Measurements from ENCODE around the gene CHMP2A. TPM values are rescaled to one million over a fixed set of nuclear protein-coding genes. Genes with fewer than 3 reads are reported as not detected.
A peak's percentile ranks its signal among the peaks of the same experiment; 100 is the strongest.

Gene CHMP2A
- total and polyA plus RNA-seq, 7 experiments from 2014 or later = 64.3 to 193 (median 98.2) TPM

DNA sequence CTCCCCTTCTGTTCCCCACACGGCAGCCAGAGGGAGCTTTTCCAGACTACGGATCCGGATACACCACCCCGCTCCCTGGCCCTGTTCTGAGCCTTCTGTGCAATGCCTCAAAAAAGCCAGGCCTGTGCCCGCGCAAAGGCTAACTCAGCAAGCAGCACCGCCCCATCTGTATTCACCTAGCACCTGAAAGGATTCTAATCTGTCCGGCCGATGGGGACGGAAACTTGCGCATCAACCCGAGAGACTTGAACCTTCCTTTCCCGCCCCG lies 35.9 kb downstream of the CHMP2A start:
- intact Hi-C loops (cut with micrococcal nuclease) = loop anchor here (1.0 to 2.0 kb wide), 15 partner anchors 20 to 792 kb away; partner anchors contain the start of genes CHMP2A (in 2 of the 2), MZF1 (in 2 of the 2), TRIM28 (in 2 of the 2) and ZNF446 (in 2 of the 2)
- DNase-seq (peak in 8 of 9 donors; percentile 31 to 56 (median 50)), ATAC-seq (peak; percentile 18)
- H3K27ac ChIP-seq (ENCODE audit: low read depth, low read length) = peak overlapping the region; percentile 86
- no peaks in the 10 kb centered on the region for H3K27me3 ChIP-seq (ENCODE audit: control insufficient read depth in 2 of 2, insufficient read depth in 2 of 2, low read length in 2 of 2)
- H3K9me3 Mint-ChIP-seq = peaks cover 0 to 4% (median 0%) of the 10 kb centered on the region in 11 donors
- H3K27me3 Mint-ChIP-seq = peaks cover 0 to 3% (median 0%) of the 10 kb centered on the region in 5 donors
- H3K27ac Mint-ChIP-seq = peak overlapping the region; percentile 92 to 99 (median 97)
- H3K4me3 ChIP-seq (ENCODE audit: low read length) = peak overlapping the region; percentile 76
- H3K36me3 ChIP-seq (ENCODE audit: control insufficient read depth in 2 of 3, insufficient read depth in 3 of 3, low read length in 3 of 3) = peaks cover 0 to 22% (median 5%) of the 10 kb centered on the region in 3 experiments
- H3K4me3 Mint-ChIP-seq = peak overlapping the region; percentile 90 to 97 (median 95)
- peaks cover 0 to 17% (median 0%) of the 10 kb centered on the region in 5 donors for H3K36me3 Mint-ChIP-seq
- H3K4me1 ChIP-seq (ENCODE audit: control insufficient read depth in 2 of 2, insufficient read depth in 2 of 2, low read length in 2 of 2) = peaks cover 14 to 18% of the 10 kb centered on the region in 2 donors
- H3K4me1 Mint-ChIP-seq = peaks cover 29 to 49% (median 42%) of the 10 kb centered on the region in 7 donors
- CTCF ChIA-PET = interaction anchor here (0.8 to 4.8 kb wide), 7 partner anchors 25 to 1113 kb away, joined by 3 to 46 read pairs (median 4); partner anchors contain the start of gene TRIM28
- H3K9me3 ChIP-seq (ENCODE audit: control insufficient read depth in 2 of 3, low read length in 3 of 3) = no peaks in the 10 kb centered on the region
- POLR2A ChIA-PET = interaction anchor here (0.9 to 5.5 kb wide), 9 partner anchors 26 to 336 kb away, joined by 3 to 59 read pairs (median 20); partner anchors contain the start of genes CHMP2A, MZF1, TRIM28 and UBE2M

DNA sequence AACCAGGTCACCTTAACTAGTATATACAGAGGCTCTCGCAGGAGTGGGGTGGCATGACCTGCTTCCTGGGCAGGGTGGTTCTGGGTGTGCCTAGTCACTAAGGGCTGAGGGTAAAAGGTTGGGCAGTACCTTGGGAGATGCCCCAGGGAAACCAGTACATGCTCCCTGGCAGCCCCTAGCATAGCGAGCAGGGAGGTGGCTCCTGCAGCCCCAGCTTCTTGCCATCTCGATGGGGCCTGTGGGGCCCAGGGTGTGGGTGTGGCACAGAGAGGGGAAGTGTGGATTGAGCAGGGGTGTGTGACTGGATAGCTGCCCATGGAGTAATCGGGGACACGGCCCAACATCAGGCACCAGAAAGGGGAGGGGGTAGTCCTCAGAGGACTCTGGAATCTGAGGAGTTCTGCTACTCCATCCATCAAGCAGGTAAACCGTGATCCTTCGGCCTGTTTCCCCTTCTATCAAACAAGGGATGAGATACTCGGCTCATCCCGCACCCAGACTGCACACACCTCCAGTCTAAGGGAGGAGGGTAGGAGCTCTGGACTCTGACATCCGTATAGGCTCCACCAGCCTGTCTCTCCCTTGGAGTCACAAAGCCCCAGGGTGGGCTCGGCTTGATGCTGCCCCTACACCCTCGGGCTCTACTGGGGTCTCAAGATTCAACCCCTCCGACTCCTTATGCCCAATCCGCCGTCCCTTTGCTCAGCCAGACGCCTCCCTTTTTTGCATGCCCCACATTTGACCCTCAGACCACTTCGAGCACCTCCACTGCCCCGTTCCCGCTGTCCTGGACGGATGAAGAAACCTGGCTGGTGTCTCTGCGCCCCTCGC lies 36.4 kb downstream of the CHMP2A start:
- ChIA-PET POLR2A (interaction anchor here (0.9 to 5.5 kb wide), 10 partner anchors 19 to 335 kb away, joined by 3 to 59 read pairs (median 20); partner anchors contain the start of genes CHMP2A, MZF1, TRIM28 and UBE2M), CTCF (interaction anchor here (0.8 to 4.8 kb wide), 8 partner anchors 25 to 1112 kb away, joined by 3 to 46 read pairs (median 4); partner anchors contain the start of gene TRIM28)
- no peak for DNase-seq
- no peak for ATAC-seq
- Mint-ChIP-seq H3K4me1 (peaks cover 29 to 55% (median 45%) of the 10 kb centered on the region in 7 donors), H3K27me3 (peaks cover 0 to 3% (median 0%) of the 10 kb centered on the region in 5 donors), H3K4me3 (peak overlapping the region; percentile 90 to 97 (median 95)), H3K27ac (peak overlapping the region; percentile 92 to 99 (median 97)), H3K36me3 (peaks cover 0 to 18% (median 0%) of the 10 kb centered on the region in 5 donors), H3K9me3 (peaks cover 0 to 4% (median 0%) of the 10 kb centered on the region in 11 donors)
- Histone ChIP-seq H3K27ac (ENCODE audit: low read depth, low read length) (peak overlapping the region; percentile 86), H3K4me3 (ENCODE audit: low read length) (peak overlapping the region; percentile 76), H3K27me3 (ENCODE audit: control insufficient read depth in 2 of 2, insufficient read depth in 2 of 2, low read length in 2 of 2) (no peaks in the 10 kb centered on the region), H3K36me3 (ENCODE audit: control insufficient read depth in 2 of 3, insufficient read depth in 3 of 3, low read length in 3 of 3) (peaks cover 0 to 22% (median 5%) of the 10 kb centered on the region in 3 experiments), H3K9me3 (ENCODE audit: control insufficient read depth in 2 of 3, low read length in 3 of 3) (no peaks in the 10 kb centered on the region), H3K4me1 (ENCODE audit: control insufficient read depth in 2 of 2, insufficient read depth in 2 of 2, low read length in 2 of 2) (peaks cover 17 to 18% of the 10 kb centered on the region in 2 donors)
- intact Hi-C loops (cut with micrococcal nuclease) = loop anchor here (1.0 to 2.0 kb wide), 15 partner anchors 19 to 791 kb away; partner anchors contain the start of genes CHMP2A (in 2 of the 2), MZF1 (in 2 of the 2), TRIM28 (in 2 of the 2) and ZNF446 (in 2 of the 2)

DNA sequence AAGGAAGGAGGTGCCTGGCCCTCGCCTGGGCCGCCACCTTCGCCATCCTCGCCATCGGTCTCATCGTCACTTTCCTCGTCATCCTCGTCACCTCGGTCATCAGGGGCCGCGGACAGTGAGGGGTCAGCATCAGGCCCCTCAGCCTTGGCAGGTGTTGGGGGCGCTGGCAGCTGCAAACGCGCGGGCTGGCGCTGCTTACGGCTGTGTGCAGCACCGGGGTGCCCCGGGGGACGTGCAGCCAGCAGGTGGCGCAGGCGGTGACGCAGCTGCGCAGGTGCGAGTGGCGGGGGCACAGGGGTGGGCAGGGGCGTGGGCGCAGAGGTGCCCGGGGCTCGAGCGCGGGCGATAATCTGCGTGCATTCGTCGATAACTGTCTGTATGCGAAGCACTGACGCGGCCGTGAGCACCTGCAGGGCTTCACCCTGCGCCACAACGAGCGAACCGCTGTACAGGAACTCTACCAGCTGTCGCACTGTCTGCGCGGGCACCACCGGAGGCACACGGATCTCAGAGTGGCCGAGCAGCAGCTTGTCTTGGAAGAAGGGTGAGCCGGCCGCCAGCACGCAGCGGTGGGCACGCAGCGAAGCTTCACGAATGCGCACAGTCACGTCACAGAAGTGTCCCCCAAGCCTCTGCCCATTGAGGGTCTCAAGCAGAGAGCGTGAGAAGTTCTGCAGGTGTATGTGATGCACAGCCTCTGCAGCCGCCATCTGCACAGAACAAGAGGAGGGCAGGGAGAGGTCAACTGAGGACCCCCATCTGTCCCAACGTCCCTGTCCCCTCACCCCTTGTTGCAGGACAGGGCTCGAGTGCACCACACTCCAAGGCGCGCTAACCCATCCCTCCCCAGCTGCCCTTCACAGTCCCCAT lies 37.7 kb downstream of the CHMP2A start:
- Histone ChIP-seq H3K4me1 (ENCODE audit: control insufficient read depth in 2 of 2, insufficient read depth in 2 of 2, low read length in 2 of 2) (peaks cover 18 to 21% of the 10 kb centered on the region in 2 donors), H3K27me3 (ENCODE audit: control insufficient read depth in 2 of 2, insufficient read depth in 2 of 2, low read length in 2 of 2) (no peaks in the 10 kb centered on the region), H3K4me3 (ENCODE audit: low read length) (no peak overlapping the region), H3K27ac (ENCODE audit: low read depth, low read length) (no peak overlapping the region), H3K9me3 (ENCODE audit: control insufficient read depth in 2 of 3, low read length in 3 of 3) (no peaks in the 10 kb centered on the region), H3K36me3 (ENCODE audit: control insufficient read depth in 2 of 3, insufficient read depth in 3 of 3, low read length in 3 of 3) (peaks cover 0 to 22% (median 5%) of the 10 kb centered on the region in 3 experiments)
- ChIA-PET POLR2A (interaction anchor here (1.2 to 5.5 kb wide), 4 partner anchors 18 to 43 kb away, joined by 3 to 59 read pairs (median 12); partner anchors contain the start of genes CHMP2A and TRIM28), CTCF (interaction anchor here (1.2 to 4.8 kb wide), 2 partner anchors 63 to 66 kb away, joined by 3 to 46 read pairs; no protein-coding TSS in a partner anchor)
- peak overlapping the region in 2 of 9 donors; percentile 38 to 46 for H3K27ac Mint-ChIP-seq
- peak overlapping the region in 5 of 10 donors; percentile 6 to 51 (median 16) for H3K4me3 Mint-ChIP-seq
- no peak for DNase-seq
- peaks cover 29 to 55% (median 45%) of the 10 kb centered on the region in 7 donors for H3K4me1 Mint-ChIP-seq
- peaks cover 0 to 3% (median 0%) of the 10 kb centered on the region in 5 donors for H3K27me3 Mint-ChIP-seq
- H3K9me3 Mint-ChIP-seq = peaks cover 0 to 4% (median 0%) of the 10 kb centered on the region in 11 donors
- no peak for ATAC-seq
- peaks cover 0 to 18% (median 0%) of the 10 kb centered on the region in 5 donors for H3K36me3 Mint-ChIP-seq
- intact Hi-C loops (cut with micrococcal nuclease) = no loop called here

- Histone ChIP-seq H3K4me3 (ENCODE audit: low read length) (no peak overlapping the region), H3K36me3 (ENCODE audit: control insufficient read depth in 2 of 3, insufficient read depth in 3 of 3, low read length in 3 of 3) (peaks cover 0 to 22% (median 5%) of the 10 kb centered on the region in 3 experiments), H3K27me3 (ENCODE audit: control insufficient read depth in 2 of 2, insufficient read depth in 2 of 2, low read length in 2 of 2) (no peaks in the 10 kb centered on the region), H3K4me1 (ENCODE audit: control insufficient read depth in 2 of 2, insufficient read depth in 2 of 2, low read length in 2 of 2) (peaks cover 18 to 21% of the 10 kb centered on the region in 2 donors), H3K27ac (ENCODE audit: low read depth, low read length) (no peak overlapping the region), H3K9me3 (ENCODE audit: control insufficient read depth in 2 of 3, low read length in 3 of 3) (no peaks in the 10 kb centered on the region)
- no peak for DNase-seq
- Mint-ChIP-seq H3K36me3 (peaks cover 0 to 18% (median 0%) of the 10 kb centered on the region in 5 donors), H3K4me1 (peaks cover 29 to 55% (median 45%) of the 10 kb centered on the region in 7 donors), H3K27me3 (peaks cover 0 to 3% (median 0%) of the 10 kb centered on the region in 5 donors), H3K4me3 (peak overlapping the region in 4 of 10 donors; percentile 10 to 57 (median 50)), H3K27ac (peak overlapping the region in 3 of 9 donors; percentile 59 to 67 (median 65)), H3K9me3 (peaks cover 0 to 4% (median 0%) of the 10 kb centered on the region in 11 donors)
- ATAC-seq = no peak
- intact Hi-C loops (cut with micrococcal nuclease) = no loop called here
- CTCF ChIA-PET = no interaction called here
- POLR2A ChIA-PET = interaction anchor here (1.2 to 5.5 kb wide), 3 partner anchors 28 to 39 kb away, joined by 3 to 59 read pairs (median 4); partner anchors contain the start of genes CHMP2A and TRIM28
Measured at GRCh38 chr19:58516246-58516836, 38.6 kb downstream of the CHMP2A start.

- Mint-ChIP-seq H3K4me3 (peak overlapping the region in 9 of 10 donors; percentile 7 to 82 (median 46)), H3K4me1 (peaks cover 25 to 52% (median 41%) of the 10 kb centered on the region in 7 donors), H3K27ac (peak overlapping the region in 7 of 9 donors; percentile 15 to 87 (median 65)), H3K27me3 (peaks cover 0 to 3% (median 0%) of the 10 kb centered on the region in 5 donors), H3K36me3 (peaks cover 0 to 18% (median 0%) of the 10 kb centered on the region in 5 donors), H3K9me3 (peaks cover 0 to 4% (median 0%) of the 10 kb centered on the region in 11 donors)
- intact Hi-C loops (cut with micrococcal nuclease) = no loop called here
- Histone ChIP-seq H3K4me1 (ENCODE audit: control insufficient read depth in 2 of 2, insufficient read depth in 2 of 2, low read length in 2 of 2) (peaks cover 18 to 21% of the 10 kb centered on the region in 2 donors), H3K9me3 (ENCODE audit: control insufficient read depth in 2 of 3, low read length in 3 of 3) (no peaks in the 10 kb centered on the region), H3K27ac (ENCODE audit: low read depth, low read length) (no peak overlapping the region), H3K27me3 (ENCODE audit: control insufficient read depth in 2 of 2, insufficient read depth in 2 of 2, low read length in 2 of 2) (no peaks in the 10 kb centered on the region), H3K4me3 (ENCODE audit: low read length) (no peak overlapping the region), H3K36me3 (ENCODE audit: control insufficient read depth in 2 of 3, insufficient read depth in 3 of 3, low read length in 3 of 3) (peaks cover 0 to 22% (median 5%) of the 10 kb centered on the region in 3 experiments)
- ChIA-PET CTCF (interaction anchor here (0.7 to 1.7 kb wide), 3 partner anchors 51 to 1171 kb away, joined by 3 to 5 read pairs (median 3); no protein-coding TSS in a partner anchor), POLR2A (interaction anchor here (1.5 to 2.0 kb wide), 2 partner anchors 29 to 65 kb away, joined by 3 to 8 read pairs; partner anchors contain the start of gene TRIM28)
- no peak for DNase-seq
- ATAC-seq = no peak
Measured at GRCh38 chr19:58515259-58515658, 39.6 kb downstream of the CHMP2A start.

Data from naive thymus-derived CD4-positive, alpha-beta T cell (primary cell).